Measurements from ENCODE around the gene GTF2IRD2.
"Not testable (repeated sequence)": the region's sequence is repeated elsewhere in the genome, so short reads cannot be mapped to it uniquely, and the experiment has no call there.

GRCh38 chr7:74775111-74775510 is 76.3 kb downstream of the GTF2IRD2 start:
- not testable (repeated sequence) for TF ChIP-seq CTCF (conservative IDR thresholded peaks at IDR 0.05; ENCODE audit: low read depth, low read length); SMC3 (IDR thresholded peaks at IDR 0.05; ENCODE audit: low read depth, low read length); MXI1 (IDR thresholded peaks at IDR 0.05; ENCODE audit: borderline replicate concordance, low read depth, low read length); RCOR1 (IDR thresholded peaks at IDR 0.05; ENCODE audit: insufficient replicate concordance, low read length); POLR2A (IDR thresholded peaks at IDR 0.05; ENCODE audit: low read depth, low read length); ELK1 (IDR thresholded peaks at IDR 0.05; ENCODE audit: borderline replicate concordance, low read depth, low read length); RAD21 (IDR thresholded peaks at IDR 0.05; ENCODE audit: low read length); FOS (IDR thresholded peaks at IDR 0.05; ENCODE audit: low read depth, low read length); MAZ (IDR thresholded peaks at IDR 0.05; ENCODE audit: borderline replicate concordance, low read depth, low read length); RFX5 (IDR thresholded peaks at IDR 0.05; ENCODE audit: low read depth, low read length); CEBPB (IDR thresholded peaks at IDR 0.05; ENCODE audit: low read depth, low read length); MAFK (IDR thresholded peaks at IDR 0.05; ENCODE audit: low read depth, low read length); BHLHE40 (IDR thresholded peaks at IDR 0.05; ENCODE audit: low read depth, low read length); NFE2L2 (IDR thresholded peaks at IDR 0.05; ENCODE audit: low read depth, low read length)
